Uterus (tissue), 4 donors: Measurements from ENCODE around the gene DNAJC4. TPM values are rescaled to one million over a fixed set of nuclear protein-coding genes. Genes with fewer than 3 reads are reported as not detected.
A peak's percentile ranks its signal among the peaks of the same experiment; 100 is the strongest.

ENCODE experiments used
- DNase-seq, 2 donors: peaks; one replicate each; pipeline ENCODE4 v3.0.0-alpha.2; 2019 to 2020
- H3K27ac ChIP-seq, 2 donors: fragments of 200-600 bp; sonication (generic); 1 replicate in 1 of 2; 2 replicates in 1 of 2; pipeline ENCODE4 v1.5.1; 2016 to 2018
- H3K27me3 ChIP-seq, 2 donors: fragments of 200-600 bp; sonication (generic); one replicate each; pipeline ENCODE4 v1.5.1; 2018 to 2019; ENCODE audit warnings: control low read depth in 1 of 2
- H3K36me3 ChIP-seq, 2 donors: fragments of 200-600 bp; sonication (generic); one replicate each; pipeline ENCODE4 v1.5.1; 2019; ENCODE audit warnings: control low read depth in 1 of 2
- H3K4me1 ChIP-seq, 2 donors: fragments of 200-600 bp; sonication (generic); one replicate each; pipeline ENCODE4 v1.5.1; 2018 to 2019; ENCODE audit warnings: control low read depth in 1 of 2
- H3K4me3 ChIP-seq, 2 donors: fragments of 200-600 bp; sonication (generic); 1 replicate in 1 of 2; 2 replicates in 1 of 2; pipeline ENCODE4 v1.5.1; 2018 to 2019; ENCODE audit warnings: mild to moderate bottlenecking in 1 of 2
- H3K9me3 ChIP-seq, 2 donors: fragments of 200-600 bp; sonication (generic); one replicate each; pipeline ENCODE4 v1.5.1; 2019; ENCODE audit warnings: control low read depth in 1 of 2
- CTCF ChIP-seq, 4 experiments: fragments of 200-600 bp in 2 of 4; fragments of 450-650 bp in 2 of 4; sonication (generic) in 2 of 4; IDR thresholded peaks; one replicate each; pipeline ENCODE4 v1.5.1; 2016 to 2019; ENCODE audit warnings: antibody characterized with exemption in 4 of 4, mild to moderate bottlenecking in 2 of 4, moderate library complexity in 1 of 4
- POLR2A ChIP-seq, 2 donors: fragments of 450-650 bp; IDR thresholded peaks; one replicate each; pipeline ENCODE4 v1.6.1; 2016; ENCODE audit warnings: antibody characterized with exemption in 2 of 2, mild to moderate bottlenecking in 1 of 2, moderate library complexity in 1 of 2
- intact Hi-C: fragments of 100-400 bp; cut with DNase I; formaldehyde crosslinking; loops from one replicate; pipeline ENCODE4 v1.15.1; 2023; ENCODE audit warnings: low total_unique reads
- total RNA-seq, 4 donors: library from RNA; depleted of rRNA in 3 of 4; stranded (reverse); fragments of >200 nt in 3 of 4; gene quantifications; one replicate each; pipeline versions ENCODE4 v1.1.0 to v1.2.4, GENCODE V29; 2014 to 2023
- donor health status: DM: yes; HTN: yes; CAD: no.

DNAJC4 gene
- total RNA-seq, 4 donors from 2014 or later = 7.9 to 28.6 (median 16.6) TPM; not detected in 1

DNA sequence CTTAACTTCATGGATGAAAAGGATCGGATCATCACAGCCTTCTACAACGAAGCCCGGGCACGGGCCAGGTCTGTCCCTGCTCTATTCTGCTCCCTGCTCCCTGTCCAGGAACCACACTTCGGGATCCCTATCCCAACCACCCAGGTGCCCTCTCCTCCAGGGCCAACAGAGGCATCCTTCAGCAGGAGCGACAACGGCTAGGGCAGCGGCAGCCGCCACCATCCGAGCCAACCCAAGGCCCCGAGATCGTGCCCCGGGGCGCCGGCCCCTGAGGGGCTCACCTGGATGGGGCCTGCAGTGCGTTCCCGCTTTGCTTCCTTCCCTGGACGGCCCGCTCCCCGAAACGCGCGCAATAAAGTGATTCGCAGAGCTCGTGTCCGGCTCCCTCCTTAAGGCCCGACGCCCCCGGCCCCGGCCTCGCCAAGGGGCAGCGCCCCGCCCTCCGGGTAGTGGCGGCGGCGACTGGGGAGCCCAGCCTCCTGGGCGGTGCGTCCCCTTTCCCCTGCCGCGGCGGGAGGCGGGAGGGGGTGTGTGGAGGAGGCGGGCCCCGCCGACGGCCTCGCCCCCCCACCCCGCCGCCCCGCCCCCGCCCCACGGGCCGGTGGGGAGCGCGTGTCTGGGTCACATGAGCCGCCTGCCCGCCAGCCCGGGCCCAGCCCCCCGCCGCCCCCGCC is 3.7 kb downstream of the DNAJC4 start, which contains the start of gene VEGFB:
VEGFB (plus strand) TSS at position 672 of the 674 bp plus-strand sequence. CDS start 250 bp downstream, outside the sequence.
- H3K36me3 ChIP-seq = no peaks in the 10 kb centered on the region
- no peak for TF ChIP-seq CTCF (IDR thresholded peaks at IDR 0.05)
- peak; percentile 36 to 56 for TF ChIP-seq POLR2A (IDR thresholded peaks at IDR 0.05)
- peak within 1 kb of the TSS; percentile 76 to 80 for H3K4me3 ChIP-seq
- intact Hi-C loops = no loop called here
- no peaks in the 10 kb centered on the region for H3K9me3 ChIP-seq
- H3K27ac ChIP-seq = peak within 1 kb of the TSS; percentile 90 to 95
- H3K27me3 ChIP-seq = no peaks in the 10 kb centered on the region
- peaks cover 4 to 14% of the 10 kb centered on the region in 2 donors for H3K4me1 ChIP-seq
- peak; percentile 71 to 80 for DNase-seq

DNA sequence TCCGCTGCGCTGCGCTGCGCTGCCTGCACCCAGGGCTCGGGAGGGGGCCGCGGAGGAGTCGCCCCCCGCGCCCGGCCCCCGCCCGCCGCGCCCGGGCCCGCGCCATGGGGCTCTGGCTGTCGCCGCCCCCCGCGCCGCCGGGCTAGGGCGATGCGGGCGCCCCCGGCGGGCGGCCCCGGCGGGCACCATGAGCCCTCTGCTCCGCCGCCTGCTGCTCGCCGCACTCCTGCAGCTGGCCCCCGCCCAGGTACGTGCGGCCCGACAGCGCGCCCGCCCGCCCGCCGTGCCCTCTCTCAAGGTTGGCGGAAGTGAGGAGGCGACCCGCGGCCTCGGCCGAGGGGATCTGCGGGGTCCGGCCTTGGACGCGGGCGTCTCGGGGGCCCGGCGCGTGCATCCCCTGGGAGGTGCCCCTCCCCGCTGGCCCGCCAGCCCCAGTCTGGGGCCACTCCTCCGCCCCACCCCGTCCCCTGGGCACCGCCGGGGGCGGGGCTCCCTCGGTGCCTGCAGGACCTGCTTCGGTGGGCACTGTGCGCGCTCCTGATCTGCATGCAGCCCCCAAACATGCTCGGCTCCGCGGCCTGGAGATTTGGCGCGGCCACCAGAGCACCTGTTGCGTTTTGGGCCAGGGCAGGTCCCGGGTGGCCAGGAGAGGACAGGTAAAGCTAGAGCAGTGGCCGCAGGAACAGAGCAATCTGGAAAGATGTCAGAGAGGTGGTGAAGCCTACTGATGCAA is 4.5 kb downstream of the DNAJC4 start:
- Histone ChIP-seq H3K27ac (peak overlapping the region; percentile 90 to 95), H3K4me3 (peak overlapping the region; percentile 42 to 80), H3K27me3 (no peaks in the 10 kb centered on the region), H3K9me3 (no peaks in the 10 kb centered on the region), H3K36me3 (no peaks in the 10 kb centered on the region), H3K4me1 (peaks cover 4 to 9% of the 10 kb centered on the region in 2 donors)
- peak in 1 of 2 donors; percentile 42 for DNase-seq
- intact Hi-C loops = no loop called here
- TF ChIP-seq POLR2A (IDR thresholded peaks at IDR 0.05) = peak in 1 of 2 donors; percentile 54
- peak in 3 of 4 experiments; percentile 8 to 21 (median 16) for TF ChIP-seq CTCF (IDR thresholded peaks at IDR 0.05)

DNA sequence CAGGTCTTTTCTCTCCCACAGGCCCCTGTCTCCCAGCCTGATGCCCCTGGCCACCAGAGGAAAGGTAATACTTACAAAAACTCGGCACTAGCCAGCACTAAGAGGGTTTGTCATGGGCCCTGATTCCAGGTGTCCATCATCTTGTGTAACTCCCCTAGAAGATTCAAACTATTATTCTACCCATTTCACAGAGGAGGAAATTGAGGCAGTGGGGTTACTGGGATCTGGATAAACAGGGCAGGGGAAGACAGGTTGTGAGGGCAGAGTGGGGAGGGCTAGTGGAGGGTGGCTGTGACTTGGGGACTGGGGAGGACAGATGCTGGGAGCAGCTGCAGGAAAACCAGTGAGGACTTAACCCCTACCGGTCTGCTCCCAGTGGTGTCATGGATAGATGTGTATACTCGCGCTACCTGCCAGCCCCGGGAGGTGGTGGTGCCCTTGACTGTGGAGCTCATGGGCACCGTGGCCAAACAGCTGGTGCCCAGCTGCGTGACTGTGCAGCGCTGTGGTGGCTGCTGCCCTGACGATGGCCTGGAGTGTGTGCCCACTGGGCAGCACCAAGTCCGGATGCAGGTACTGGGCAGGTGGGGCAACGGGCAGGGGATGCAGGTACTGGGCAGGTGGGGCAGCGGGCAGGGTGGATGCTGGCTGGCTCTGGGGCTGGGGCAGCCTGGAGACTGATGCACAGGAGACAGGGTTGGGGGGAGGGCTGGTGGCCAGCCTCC is 5.3 kb downstream of the DNAJC4 start:
- DNase-seq = peak in 1 of 2 donors; percentile 22
- no peak for TF ChIP-seq POLR2A (IDR thresholded peaks at IDR 0.05)
- no peak for TF ChIP-seq CTCF (IDR thresholded peaks at IDR 0.05)
- no peaks in the 10 kb centered on the region for H3K9me3 ChIP-seq
- H3K4me1 ChIP-seq = peaks cover 4 to 8% of the 10 kb centered on the region in 2 donors
- peak overlapping the region; percentile 90 to 95 for H3K27ac ChIP-seq
- H3K4me3 ChIP-seq = peak overlapping the region; percentile 42 to 80
- no peaks in the 10 kb centered on the region for H3K27me3 ChIP-seq
- H3K36me3 ChIP-seq = no peaks in the 10 kb centered on the region
- intact Hi-C loops = no loop called here

- Histone ChIP-seq H3K4me1 (peaks cover 0 to 13% of the 10 kb centered on the region in 2 donors), H3K9me3 (no peaks in the 10 kb centered on the region), H3K27ac (no peak overlapping the region), H3K4me3 (no peak overlapping the region), H3K36me3 (no peaks in the 10 kb centered on the region), H3K27me3 (no peaks in the 10 kb centered on the region)
- DNase-seq = peak in 1 of 2 donors; percentile 20
- TF ChIP-seq CTCF (IDR thresholded peaks at IDR 0.05) (no peak), POLR2A (IDR thresholded peaks at IDR 0.05) (no peak)
- intact Hi-C loops = no loop called here
Observed at GRCh38 chr11:64237484-64237951, 7.2 kb downstream of the DNAJC4 start.
